Measurements from ENCODE around the gene CNGA2.
"Not testable (repeated sequence)": the region's sequence is repeated elsewhere in the genome, so short reads cannot be mapped to it uniquely, and the experiment has no call there.

Gene CNGA2

GRCh38 chrX:151734446-151734845, at the start of gene CNGA2:
TSS of gene CNGA2 (plus strand) at chrX:151734746. CDS start at chrX:151738484, 3,738 bp downstream.
- DNase-seq (ENCODE audit: low read depth) = no peak

- DNase-seq (ENCODE audit: low read depth) = no peak
These were observed 46.9 kb upstream of the CNGA2 start for GRCh38 chrX:151687635-151688034.

DNA sequence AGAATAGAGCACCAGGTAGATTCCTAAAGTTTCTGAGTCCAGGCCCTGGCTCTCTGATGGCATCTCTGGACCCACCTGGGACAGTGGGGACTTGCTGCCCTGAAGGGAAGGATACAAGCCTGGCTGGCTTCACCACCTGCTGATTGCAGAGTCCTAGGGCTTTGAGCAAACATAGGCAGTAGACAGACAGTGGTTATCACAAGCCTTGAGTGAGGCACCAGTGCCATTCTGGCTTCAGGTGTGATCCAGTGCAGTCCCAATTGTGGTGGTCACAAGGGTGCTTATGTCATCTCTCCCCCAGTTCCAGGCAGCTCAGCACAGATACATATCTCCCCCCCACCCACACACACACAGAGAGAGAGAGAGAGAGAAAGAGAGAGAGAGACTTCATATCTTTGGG, 45.9 kb upstream of the CNGA2 start:
- no peak for DNase-seq (ENCODE audit: low read depth)

DNA sequence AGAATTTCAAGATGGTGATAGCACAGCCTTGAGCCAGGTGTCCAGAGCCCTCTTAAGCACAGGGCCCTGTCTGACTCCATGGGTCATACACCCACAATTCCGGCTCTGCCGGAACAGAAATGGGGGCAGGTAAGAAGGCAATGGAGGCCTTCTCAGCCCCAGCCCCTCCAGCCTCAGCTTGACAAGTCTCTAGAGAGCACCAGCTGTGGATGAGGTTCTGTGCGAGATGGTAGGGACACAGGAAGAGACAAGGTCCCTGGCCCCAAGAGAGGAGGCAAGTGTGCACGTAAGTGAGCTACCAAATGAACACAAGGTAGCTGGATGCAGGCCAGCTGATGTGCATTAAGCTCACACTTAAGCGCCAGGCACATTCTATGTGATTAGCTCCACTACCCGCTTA, 41.7 kb upstream of the CNGA2 start:
- no peak for DNase-seq (ENCODE audit: low read depth)

DNA sequence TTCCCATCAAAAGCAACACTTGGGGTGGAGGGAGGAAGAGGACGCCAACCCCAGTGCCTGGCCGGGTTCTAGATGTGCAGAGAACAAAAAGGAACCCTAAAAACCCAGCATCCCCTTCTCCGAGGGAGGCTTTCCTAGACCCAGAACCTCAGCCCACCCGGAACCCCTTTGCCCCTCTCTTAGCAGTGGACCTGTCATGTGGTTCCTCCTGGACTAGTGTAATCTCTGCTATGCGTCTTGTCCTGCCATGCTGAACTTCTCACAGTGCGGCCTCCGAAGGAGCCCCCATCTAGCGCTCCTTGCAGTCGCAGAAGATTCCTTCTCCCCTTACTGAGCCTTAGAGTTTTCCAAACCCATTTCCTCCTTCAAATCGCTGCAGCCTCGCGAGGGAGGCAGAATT, 40.4 kb upstream of the CNGA2 start:
- DNase-seq (ENCODE audit: low read depth) = no peak

DNA sequence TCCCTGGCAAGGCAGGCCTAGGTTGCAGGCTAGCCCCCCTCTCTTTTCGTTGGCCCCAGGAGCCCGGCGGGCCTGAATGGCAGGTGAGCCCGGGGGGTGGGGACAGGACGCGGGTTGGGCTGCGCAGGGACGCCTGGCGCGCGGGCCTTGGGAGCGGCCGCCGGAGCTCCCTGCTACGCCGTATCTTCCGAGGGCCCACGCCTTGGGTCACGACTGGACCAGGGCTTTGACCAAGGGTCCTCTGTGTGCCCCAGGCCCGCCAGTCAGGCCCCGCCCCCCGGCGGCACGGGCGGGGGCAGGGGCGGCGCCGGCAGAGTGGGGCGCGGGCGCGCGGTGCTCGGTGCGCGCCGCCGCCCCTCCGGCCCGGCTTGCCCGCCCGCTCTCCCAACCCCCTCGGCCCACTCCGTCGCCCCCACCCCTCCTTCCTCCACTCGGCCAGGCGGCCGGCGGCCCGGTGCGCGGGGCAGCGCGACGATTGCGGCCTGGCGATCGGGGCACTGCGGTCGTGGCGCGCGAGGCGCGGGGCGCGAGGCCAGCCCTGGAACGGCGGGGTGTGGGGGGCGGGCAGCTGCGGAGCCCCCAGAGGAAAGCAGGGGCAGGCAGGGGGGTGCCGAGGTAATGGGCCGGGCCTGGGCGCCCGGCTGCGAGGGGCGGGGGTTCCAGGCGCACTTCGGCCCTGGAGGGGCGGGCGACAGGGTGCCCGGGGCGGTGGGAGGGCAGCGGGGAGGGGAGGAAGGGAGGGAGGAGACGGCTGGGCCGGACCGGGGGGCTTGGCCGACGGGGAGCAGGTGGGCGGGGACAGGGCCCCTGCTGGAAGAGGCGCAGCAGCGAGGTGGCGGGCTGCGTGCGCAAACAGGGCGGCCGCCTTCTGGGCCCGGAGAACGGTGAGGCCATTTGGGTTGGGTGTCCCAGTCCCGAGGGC, 39.6 kb upstream of the CNGA2 start, which contains the start of gene PRRG3:
Gene PRRG3 (plus strand): TSS at position 798 of the 922 bp plus-strand sequence. CDS start 3,357 bp downstream, outside the sequence.
- DNase-seq (ENCODE audit: low read depth) = no peak

DNA sequence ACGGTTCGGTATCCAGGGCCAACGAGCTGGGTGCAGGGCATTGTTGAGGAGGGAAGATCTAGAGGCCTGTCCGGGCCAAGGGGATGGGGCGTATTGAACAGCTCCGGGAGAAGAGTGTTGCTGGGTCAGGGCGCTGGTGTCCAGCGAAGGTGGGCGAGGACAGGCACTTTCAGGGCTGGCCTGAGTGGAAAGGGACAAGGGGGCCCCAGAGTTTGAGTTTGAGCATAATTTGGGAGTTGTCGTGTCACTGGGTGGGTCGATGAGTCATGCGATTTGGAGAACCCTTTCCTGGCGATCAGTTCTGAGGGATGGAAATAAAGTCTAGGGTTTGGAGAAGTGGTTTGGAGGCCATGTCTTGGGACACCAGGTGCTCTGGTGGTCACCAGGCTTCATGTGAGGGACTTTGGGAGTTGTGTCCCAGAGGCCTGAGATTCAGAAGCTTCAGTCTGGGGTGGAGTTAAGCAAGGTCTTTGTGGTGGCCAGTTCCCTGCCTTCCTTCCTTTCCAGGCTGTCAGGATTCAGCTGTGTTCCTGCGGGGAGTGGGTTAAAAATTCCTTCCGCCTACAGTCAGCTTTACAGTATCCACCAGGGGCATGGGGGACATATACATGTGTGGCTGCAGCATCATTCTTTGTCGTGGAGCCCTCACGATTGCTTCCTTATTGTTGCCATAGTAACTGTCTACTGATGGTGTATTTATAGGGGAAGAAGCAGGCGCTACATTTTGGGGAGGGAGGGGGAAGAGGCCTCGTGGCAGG, 38.8 kb upstream of the CNGA2 start:
- DNase-seq (ENCODE audit: low read depth) = no peak

- not testable (repeated sequence) for DNase-seq (ENCODE audit: low read depth)
These were observed 37.5 kb upstream of the CNGA2 start for GRCh38 chrX:151697082-151697481.

DNA sequence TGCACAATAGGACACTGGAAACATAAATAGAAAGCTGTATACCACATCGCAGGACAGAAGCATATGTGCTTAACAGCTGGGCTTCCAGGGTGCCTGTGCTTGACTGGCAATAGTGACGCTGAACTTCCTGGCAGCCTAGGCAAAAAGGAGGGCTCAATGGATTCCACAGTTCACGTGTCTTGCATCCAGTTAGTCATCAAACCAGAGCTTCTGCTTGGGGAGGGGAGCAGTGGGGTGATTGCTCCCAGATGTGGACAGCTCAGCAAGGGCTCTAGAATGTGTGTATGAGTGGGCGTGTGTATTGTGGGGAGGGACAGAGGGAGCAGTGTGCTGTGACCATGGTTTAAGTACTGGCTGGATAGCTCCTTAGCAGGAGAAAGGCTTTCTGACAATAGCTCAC, 37.0 kb upstream of the CNGA2 start:
- DNase-seq (ENCODE audit: low read depth) = peak; percentile 91

GRCh38 chrX:151698485-151698884, 36.1 kb upstream of the CNGA2 start:
- DNase-seq (ENCODE audit: low read depth) = no peak

DNA sequence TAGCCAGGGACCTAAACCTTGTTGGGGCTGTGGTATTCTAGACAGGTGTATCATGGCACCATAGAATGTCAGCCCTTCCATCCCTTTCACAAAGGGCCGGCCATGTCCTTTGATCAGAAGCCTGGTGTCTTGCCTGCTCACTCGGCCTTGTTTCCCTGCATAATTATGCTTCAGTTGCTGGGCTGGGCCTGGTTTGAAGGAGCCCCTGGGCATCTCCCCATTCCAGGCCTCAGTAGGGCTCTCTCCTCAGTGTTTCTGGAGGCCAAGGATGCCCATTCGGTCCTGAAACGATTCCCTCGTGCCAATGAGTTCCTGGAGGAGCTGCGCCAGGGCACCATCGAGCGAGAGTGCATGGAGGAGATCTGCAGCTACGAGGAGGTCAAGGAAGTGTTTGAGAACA, 34.8 kb upstream of the CNGA2 start:
- DNase-seq (ENCODE audit: low read depth) = no peak

DNA sequence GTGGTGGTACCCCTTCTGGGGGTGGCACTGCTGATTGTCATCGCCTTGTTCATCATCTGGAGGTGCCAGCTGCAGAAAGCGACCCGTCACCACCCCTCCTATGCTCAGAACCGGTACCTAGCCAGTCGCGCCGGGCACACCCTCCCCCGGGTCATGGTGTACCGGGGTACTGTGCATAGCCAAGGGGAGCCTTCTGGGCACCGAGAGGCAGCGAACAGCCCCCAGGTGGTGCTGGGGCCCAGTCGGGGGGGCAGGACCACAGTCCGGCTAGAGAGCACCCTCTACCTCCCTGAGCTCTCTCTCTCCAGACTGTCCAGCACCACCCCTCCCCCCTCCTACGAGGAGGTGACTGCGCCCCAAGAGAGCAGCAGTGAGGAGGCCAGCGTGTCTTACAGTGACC, 34.0 kb upstream of the CNGA2 start:
- DNase-seq (ENCODE audit: low read depth) = no peak

DNA sequence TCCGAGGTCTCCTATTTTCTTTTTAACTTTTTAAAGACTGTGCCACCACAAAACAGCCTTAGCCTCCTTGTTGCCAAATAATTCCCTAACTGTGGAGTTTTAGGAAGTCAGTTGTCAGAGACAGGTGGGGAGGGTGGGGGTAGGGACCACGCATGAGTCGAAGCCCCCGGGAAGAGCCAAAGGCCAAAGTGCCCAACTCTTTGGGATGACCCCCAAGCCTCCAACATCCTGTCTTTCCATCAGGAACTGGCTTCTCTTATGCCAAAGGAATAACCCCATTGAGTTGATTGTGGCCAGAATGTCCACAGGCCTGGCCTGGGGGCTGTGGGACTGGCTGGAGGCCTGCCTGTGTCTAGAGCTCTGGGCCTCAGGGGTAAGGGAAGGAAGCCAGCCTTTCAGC, 33.5 kb upstream of the CNGA2 start:
- no peak for DNase-seq (ENCODE audit: low read depth)

DNA sequence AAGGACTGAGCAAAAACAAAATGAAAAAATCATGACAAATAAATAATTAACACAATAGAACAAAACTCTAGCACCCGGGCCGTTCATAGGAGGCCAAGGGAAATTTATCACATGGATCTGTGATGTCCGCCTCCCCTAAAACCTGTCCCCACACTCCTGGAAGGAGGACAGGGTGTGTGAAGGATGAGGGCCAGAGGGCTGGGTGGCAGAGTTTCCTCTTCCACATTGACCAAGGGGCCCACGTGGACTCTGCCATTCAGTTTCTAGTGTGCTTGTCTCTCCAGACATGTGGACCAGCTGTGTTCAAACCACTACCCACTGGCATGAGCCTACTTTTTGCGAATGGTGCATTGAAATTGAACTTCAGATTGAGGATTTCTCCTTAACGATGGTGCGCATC, 33.0 kb upstream of the CNGA2 start:
- DNase-seq (ENCODE audit: low read depth) = no peak

- no peak for DNase-seq (ENCODE audit: low read depth)
These were observed 32.4 kb upstream of the CNGA2 start for GRCh38 chrX:151702026-151702714.

DNA sequence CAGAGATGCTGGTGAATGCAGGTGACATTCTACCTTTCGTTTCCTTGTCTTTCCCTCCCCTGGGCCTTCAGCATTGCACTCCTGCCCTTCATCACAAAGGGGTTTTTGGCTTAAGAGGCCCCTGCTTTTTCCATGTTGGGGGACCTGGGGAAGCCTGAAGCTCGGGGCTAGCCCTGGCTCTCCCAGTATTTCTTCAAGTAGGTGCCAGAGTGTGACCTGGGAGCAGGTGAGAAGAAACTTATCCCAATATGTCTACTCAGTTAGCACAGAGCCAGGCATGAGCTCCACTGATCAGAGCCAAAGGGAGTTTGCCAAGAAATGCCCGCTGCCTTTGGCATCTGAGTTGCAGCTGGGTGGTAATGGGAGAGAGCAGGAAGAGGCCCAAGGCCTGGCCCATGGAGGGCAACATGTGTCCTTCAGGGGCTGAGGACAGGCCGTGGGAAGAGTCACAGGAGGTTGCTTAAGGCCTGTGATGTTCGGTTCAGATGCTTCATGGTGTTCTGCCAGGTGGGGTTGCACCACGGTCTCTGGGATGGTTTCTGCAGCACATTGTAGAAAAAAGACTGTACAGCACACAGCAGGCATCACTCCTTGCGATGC, 31.7 kb upstream of the CNGA2 start:
- no peak for DNase-seq (ENCODE audit: low read depth)

DNA sequence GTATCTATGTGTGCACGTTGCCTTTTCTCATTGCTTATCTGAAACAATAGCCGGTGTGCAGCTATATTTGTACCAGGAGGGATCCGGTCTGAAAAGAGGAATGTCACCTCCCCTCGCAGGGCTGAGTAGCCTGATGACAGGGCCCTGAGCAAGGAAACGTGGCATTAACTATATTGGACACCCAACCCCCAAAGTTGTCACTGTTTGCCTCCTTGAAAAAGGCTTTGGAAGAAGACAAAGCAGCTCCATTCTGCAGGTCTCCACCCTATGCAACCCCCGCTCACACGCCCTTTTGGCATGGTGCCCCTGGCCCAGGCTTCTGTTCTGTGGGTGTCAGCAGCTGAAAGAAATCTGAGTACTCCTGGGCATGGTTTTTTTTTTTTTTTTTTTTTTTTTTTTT, 31.1 kb upstream of the CNGA2 start:
- DNase-seq (ENCODE audit: low read depth) = no peak

- no peak for DNase-seq (ENCODE audit: low read depth)
These were observed 30.4 kb upstream of the CNGA2 start for GRCh38 chrX:151704041-151704663.

GRCh38 chrX:151708821-151709220, 25.7 kb upstream of the CNGA2 start:
- no peak for DNase-seq (ENCODE audit: low read depth)

- no peak for DNase-seq (ENCODE audit: low read depth)
These were observed 24.1 kb upstream of the CNGA2 start for GRCh38 chrX:151710457-151710856.

DNA sequence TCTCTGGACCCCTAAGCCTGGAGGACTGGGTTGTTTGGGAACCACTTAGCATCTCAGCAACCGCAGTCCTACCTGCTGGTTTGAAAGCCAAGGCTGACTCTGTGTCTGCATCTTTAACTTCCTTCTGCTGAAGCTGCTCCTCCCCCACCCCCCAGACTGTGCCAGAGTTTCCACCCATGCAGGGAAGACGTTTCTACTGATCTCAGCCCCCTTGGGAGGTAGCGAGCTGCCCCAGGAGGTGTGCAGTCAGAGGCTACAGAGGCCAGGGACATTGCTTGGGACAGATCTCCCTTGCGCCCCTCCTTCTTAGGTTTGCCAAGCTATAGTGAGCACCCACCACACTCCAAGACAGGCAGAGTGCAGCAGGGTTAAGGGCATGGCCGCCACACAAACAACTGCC, 23.4 kb upstream of the CNGA2 start:
- no peak for DNase-seq (ENCODE audit: low read depth)

- no peak for DNase-seq (ENCODE audit: low read depth)
These were observed 22.8 kb upstream of the CNGA2 start for GRCh38 chrX:151711787-151712186.

Measured in stromal cell of bone marrow (primary cell).